PC-9 (cell line): ENCODE data around the gene LMBR1L.

Experiments
- CTCF ChIP-seq: fragments of 200-600 bp; sonication (generic); conservative IDR thresholded peaks from 2 replicates; pipeline ENCODE4 v1.6.1; 2017; ENCODE audit warnings: mixed run types, antibody characterized with exemption, mild to moderate bottlenecking, moderate library complexity
- EZH2 ChIP-seq: fragments of 200-600 bp; sonication (generic); IDR thresholded peaks from 2 replicates; pipeline ENCODE4 v1.8.0; 2017; ENCODE audit warnings: antibody characterized with exemption, low read depth

GRCh38 chr12:49094975-49095365 lies 15.7 kb downstream of the LMBR1L start:
- TF ChIP-seq CTCF (no peak), EZH2 (no peak)
